Keratinocyte (primary cell): ENCODE results near the gene DDX54. TPM values are rescaled to one million over a fixed set of nuclear protein-coding genes. Genes with fewer than 3 reads are reported as not detected.
A peak's percentile ranks its signal among the peaks of the same experiment; 100 is the strongest.

Experiments used
- DNase-seq: peaks from one replicate; pipeline ENCODE4 v3.0.0-alpha.2; 2011; ENCODE audit warnings: low read depth, missing footprints, low spot score
- FAIRE-seq: peaks from 2 replicates; lab custom pipeline; 2011; peaks lifted over from hg19 to GRCh38; lab: Jason Lieb, UNC
- H2AFZ ChIP-seq: 2 replicates; pipeline ENCODE4 v1.6.0; 2012; ENCODE audit warnings: low read length, control low read depth, inconsistent platforms; ENCODE audit not compliant: control insufficient read depth
- H3K27ac ChIP-seq: 2 replicates; pipeline ENCODE4 v1.5.1; 2011; ENCODE audit warnings: low read length; ENCODE audit not compliant: control insufficient read depth, insufficient read depth
- H3K27me3 ChIP-seq: 3 replicates; pipeline ENCODE4 v1.6.0; 2011; ENCODE audit warnings: low read length; ENCODE audit not compliant: control insufficient read depth, insufficient read depth; ENCODE audit errors: extremely low read depth
- H3K36me3 ChIP-seq, 2 experiments: 2 replicates in 1 of 2; 3 replicates in 1 of 2; pipeline ENCODE4 v1.5.1; 2011; ENCODE audit warnings: low read length in 2 of 2, mild to moderate bottlenecking in 1 of 2; ENCODE audit not compliant: control insufficient read depth in 2 of 2, insufficient read depth in 2 of 2; ENCODE audit errors: extremely low read depth in 1 of 2
- H3K4me1 ChIP-seq: 3 replicates; pipeline ENCODE4 v1.5.1; 2011; ENCODE audit warnings: low read length; ENCODE audit not compliant: control insufficient read depth, insufficient read depth; ENCODE audit errors: extremely low read depth
- H3K4me2 ChIP-seq: 3 replicates; pipeline ENCODE4 v1.6.0; 2011; ENCODE audit warnings: low read depth, low read length; ENCODE audit not compliant: control insufficient read depth, insufficient read depth; ENCODE audit errors: extremely low read depth
- H3K4me3 ChIP-seq, 3 experiments: fragments of 200-600 bp in 1 of 3; sonication (generic) in 1 of 3; 2 replicates in 2 of 3; 3 replicates in 1 of 3; pipeline ENCODE4 v1.5.1; 2011 to 2016; ENCODE audit warnings: low read length in 3 of 3, mild to moderate bottlenecking in 3 of 3, control low read depth in 2 of 3, inconsistent platforms in 1 of 3, low read depth in 1 of 3, mixed read lengths in 1 of 3, mixed run types in 1 of 3, moderate library complexity in 1 of 3; ENCODE audit not compliant: control insufficient read depth in 2 of 3, insufficient read depth in 2 of 3; ENCODE audit errors: extremely low read depth in 1 of 3
- H3K79me2 ChIP-seq: 2 replicates; pipeline ENCODE4 v1.6.0; 2012; ENCODE audit warnings: low read length; ENCODE audit not compliant: control insufficient read depth, insufficient read depth
- H3K9ac ChIP-seq: 3 replicates; pipeline ENCODE4 v1.6.0; 2011; ENCODE audit warnings: low read length; ENCODE audit not compliant: control insufficient read depth, insufficient read depth; ENCODE audit errors: extremely low read depth
- H3K9me1 ChIP-seq: 3 replicates; pipeline ENCODE4 v1.6.0; 2011; ENCODE audit warnings: low read length; ENCODE audit not compliant: control insufficient read depth, insufficient read depth; ENCODE audit errors: extremely low read depth
- H3K9me3 ChIP-seq: 2 replicates; pipeline ENCODE4 v1.5.1; 2012; ENCODE audit warnings: low read depth, low read length; ENCODE audit not compliant: control insufficient read depth
- H4K20me1 ChIP-seq: 3 replicates; pipeline ENCODE4 v1.6.0; 2011; ENCODE audit warnings: low read length; ENCODE audit not compliant: control insufficient read depth, insufficient read depth; ENCODE audit errors: extremely low read depth
- EZH2 ChIP-seq: IDR thresholded peaks from one replicate; pipeline ENCODE4 v1.6.1; 2012; ENCODE audit warnings: inconsistent platforms, mild to moderate bottlenecking, low read length, moderate library complexity
- dilution Hi-C: fragments of 300-500 bp; cut with MboI; formaldehyde crosslinking; loops from one replicate; pipeline ENCODE4 v1.7.0; 2020; ENCODE audit warnings: low sequenced_read_pairs; ENCODE audit not compliant: extremely low pct_ligation_motif_present
- polyA plus RNA-seq, 5 experiments: library from polyadenylated mRNA; depleted of rRNA in 3 of 5; stranded (reverse) in 3 of 5; stranded (forward) in 1 of 5; unstranded in 1 of 5; fragments of >200 nt; gene quantifications; 1 replicate in 1 of 5; 2 replicates in 3 of 5; 3 replicates in 1 of 5; pipeline versions ENCODE4 v1.2.1 to v1.2.3, GENCODE V29; 2011 to 2012; ENCODE audit warnings: missing spikeins in 2 of 5, low read depth in 1 of 5, low replicate concordance in 1 of 5
- TF ChIP-seq, protein P1 (sequence below), 3 experiments: IDR thresholded peaks in 1 of 3; conservative IDR thresholded peaks in 1 of 3; optimal IDR thresholded peaks in 1 of 3; 2 replicates in 2 of 3; 3 replicates in 1 of 3; pipeline versions ENCODE3 to v1.5.1; 2011; ENCODE audit warnings: low read length in 3 of 3, mild to moderate bottlenecking in 3 of 3, moderate library complexity in 2 of 3, control low read depth in 1 of 3, inconsistent platforms in 1 of 3; ENCODE audit not compliant: insufficient read depth in 2 of 3; ENCODE audit errors: extremely low read depth in 1 of 3

Gene DDX54
- polyA plus RNA-seq, 1 donor (not counting 4 experiments of a cell fraction or from before 2014, with no cell fraction given): 44.6 TPM

DNA sequence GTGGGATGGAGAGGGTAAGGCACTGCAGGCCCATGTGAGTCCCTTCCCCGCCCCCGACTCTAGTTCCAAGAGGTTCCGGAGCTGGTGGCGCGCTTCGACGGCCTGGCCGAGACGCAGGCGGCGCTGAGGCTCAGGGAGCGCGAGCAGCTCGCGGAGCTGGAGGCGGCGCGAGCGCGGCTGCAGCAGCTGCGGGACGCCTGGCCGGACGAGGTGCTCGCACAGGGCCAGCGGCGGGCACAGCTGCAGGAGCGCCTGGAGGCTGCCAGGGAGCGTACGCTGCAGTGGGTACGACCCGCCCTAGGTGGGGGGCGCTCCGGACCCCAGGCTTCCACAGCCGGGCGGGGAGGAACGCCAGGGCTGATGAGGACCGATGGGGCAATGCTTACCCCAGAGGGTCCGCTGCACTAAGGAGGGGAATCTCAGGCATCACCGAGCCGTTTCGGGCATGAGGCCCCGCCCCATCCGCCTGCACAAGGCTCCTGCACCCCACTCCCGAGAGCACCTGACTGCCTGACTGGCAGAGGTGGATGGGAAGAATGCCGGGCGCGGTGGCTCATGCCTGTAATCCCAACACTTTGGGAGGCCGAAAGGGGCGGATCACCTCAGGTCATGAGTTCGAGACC lies 30.8 kb downstream of the DDX54 start:
- Histone ChIP-seq H3K4me1 (peaks cover 15% of the 10 kb centered on the region), H3K4me2 (peak overlapping the region; percentile 60), H3K79me2 (no peaks in the 10 kb centered on the region), H3K27me3 (peaks cover 17% of the 10 kb centered on the region), H3K9me1 (no peaks in the 10 kb centered on the region), H3K9me3 (no peaks in the 10 kb centered on the region), H2AFZ (peak overlapping the region; percentile 40), H3K27ac (no peak overlapping the region), H3K4me3 (peak overlapping the region in 2 of 3 experiments; percentile 9 to 38), H3K36me3 (peaks cover 8% of the 10 kb centered on the region in 2 experiments), H4K20me1 (no peaks in the 10 kb centered on the region), H3K9ac (no peak overlapping the region)
- DNase-seq (no peak), FAIRE-seq (no peak)
- dilution Hi-C loops: loop anchor here (25.0 kb wide), 1 partner anchor 92 kb away; the partner anchor contains the start of gene DTX1
- TF ChIP-seq, protein P1, sequence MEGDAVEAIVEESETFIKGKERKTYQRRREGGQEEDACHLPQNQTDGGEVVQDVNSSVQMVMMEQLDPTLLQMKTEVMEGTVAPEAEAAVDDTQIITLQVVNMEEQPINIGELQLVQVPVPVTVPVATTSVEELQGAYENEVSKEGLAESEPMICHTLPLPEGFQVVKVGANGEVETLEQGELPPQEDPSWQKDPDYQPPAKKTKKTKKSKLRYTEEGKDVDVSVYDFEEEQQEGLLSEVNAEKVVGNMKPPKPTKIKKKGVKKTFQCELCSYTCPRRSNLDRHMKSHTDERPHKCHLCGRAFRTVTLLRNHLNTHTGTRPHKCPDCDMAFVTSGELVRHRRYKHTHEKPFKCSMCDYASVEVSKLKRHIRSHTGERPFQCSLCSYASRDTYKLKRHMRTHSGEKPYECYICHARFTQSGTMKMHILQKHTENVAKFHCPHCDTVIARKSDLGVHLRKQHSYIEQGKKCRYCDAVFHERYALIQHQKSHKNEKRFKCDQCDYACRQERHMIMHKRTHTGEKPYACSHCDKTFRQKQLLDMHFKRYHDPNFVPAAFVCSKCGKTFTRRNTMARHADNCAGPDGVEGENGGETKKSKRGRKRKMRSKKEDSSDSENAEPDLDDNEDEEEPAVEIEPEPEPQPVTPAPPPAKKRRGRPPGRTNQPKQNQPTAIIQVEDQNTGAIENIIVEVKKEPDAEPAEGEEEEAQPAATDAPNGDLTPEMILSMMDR (optimal IDR thresholded peaks at IDR 0.05 in 1 of 3, IDR thresholded peaks at IDR 0.05 in 1 of 3, conservative IDR thresholded peaks at IDR 0.05 in 1 of 3; ENCODE audit: extremely low read depth in 1 of 3, insufficient read depth in 2 of 3, low read length in 3 of 3): no peak
- TF ChIP-seq EZH2: peak; percentile 18

DNA sequence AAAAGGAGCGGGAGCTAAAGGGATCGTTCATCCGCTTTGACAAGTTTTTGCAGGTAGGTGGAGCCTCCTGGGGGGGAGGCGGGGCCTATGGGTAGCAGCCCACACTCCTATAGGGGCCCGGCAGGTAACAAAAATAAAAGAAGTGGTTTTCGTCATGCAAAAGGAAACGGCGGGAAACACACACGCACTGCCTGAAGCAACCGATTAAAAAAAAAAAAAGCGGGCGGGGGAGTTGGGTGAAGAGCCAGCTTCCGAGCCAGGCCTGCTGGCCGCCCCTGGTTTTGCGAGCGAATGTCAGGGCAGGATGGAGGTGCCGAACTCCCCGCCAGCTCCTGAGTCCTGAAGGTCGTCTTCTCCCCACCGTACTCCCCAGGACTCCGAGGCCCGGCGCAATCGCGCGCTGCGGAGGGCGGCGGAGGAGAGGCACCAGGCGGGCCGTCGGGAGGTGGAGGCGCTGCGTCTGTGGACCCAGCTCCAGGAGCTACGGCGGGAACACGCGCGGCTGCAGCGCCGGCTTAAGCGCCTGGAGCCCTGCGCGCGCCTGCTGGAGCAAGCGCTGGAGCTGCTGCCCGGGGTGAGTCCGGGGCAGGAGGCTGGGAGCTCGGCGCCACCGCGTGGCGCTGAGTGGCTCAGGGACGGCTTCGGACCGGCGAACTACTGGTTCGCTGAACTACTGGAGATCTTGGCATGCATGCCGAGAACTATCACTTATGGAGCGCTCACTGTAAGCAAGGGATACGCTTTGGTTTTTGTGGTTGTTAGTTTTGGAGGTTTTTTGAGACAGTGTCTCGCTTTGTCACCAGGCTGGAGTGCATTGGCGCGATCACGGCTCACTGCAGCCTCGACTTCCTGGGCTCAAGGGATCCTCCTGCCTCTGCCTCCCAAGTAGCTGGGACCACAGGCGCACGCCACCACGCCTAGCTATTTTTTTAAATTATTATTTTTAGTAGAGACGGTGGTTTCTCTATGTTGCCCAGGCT lies 32.2 kb downstream of the DDX54 start:
- no peaks in the 10 kb centered on the region for H3K9me1 ChIP-seq
- H3K9me3 ChIP-seq: no peaks in the 10 kb centered on the region
- peak overlapping the region; percentile 87 for H3K4me2 ChIP-seq
- peaks cover 4 to 5% of the 10 kb centered on the region in 2 experiments for H3K36me3 ChIP-seq
- FAIRE-seq: peak; percentile 57
- H3K4me1 ChIP-seq: peaks cover 18% of the 10 kb centered on the region
- TF ChIP-seq, protein P1 (optimal IDR thresholded peaks at IDR 0.05 in 1 of 3, IDR thresholded peaks at IDR 0.05 in 1 of 3, conservative IDR thresholded peaks at IDR 0.05 in 1 of 3; ENCODE audit: extremely low read depth in 1 of 3, insufficient read depth in 2 of 3, low read length in 3 of 3): peak; percentile 22 to 70 (median 67)
- peak; percentile 30 for TF ChIP-seq EZH2
- peak overlapping the region; percentile 27 to 57 (median 51) for H3K4me3 ChIP-seq
- peaks cover 17% of the 10 kb centered on the region for H3K27me3 ChIP-seq
- H2AFZ ChIP-seq: peak overlapping the region; percentile 75
- dilution Hi-C loops: loop anchor here (25.0 kb wide), 1 partner anchor 91 kb away; the partner anchor contains the start of gene DTX1
- H3K9ac ChIP-seq: peak overlapping the region; percentile 9
- H4K20me1 ChIP-seq: no peaks in the 10 kb centered on the region
- no peaks in the 10 kb centered on the region for H3K79me2 ChIP-seq
- no peak for DNase-seq
- no peak overlapping the region for H3K27ac ChIP-seq
